ENCODE data around the gene ART1.

ART1 gene

DNA sequence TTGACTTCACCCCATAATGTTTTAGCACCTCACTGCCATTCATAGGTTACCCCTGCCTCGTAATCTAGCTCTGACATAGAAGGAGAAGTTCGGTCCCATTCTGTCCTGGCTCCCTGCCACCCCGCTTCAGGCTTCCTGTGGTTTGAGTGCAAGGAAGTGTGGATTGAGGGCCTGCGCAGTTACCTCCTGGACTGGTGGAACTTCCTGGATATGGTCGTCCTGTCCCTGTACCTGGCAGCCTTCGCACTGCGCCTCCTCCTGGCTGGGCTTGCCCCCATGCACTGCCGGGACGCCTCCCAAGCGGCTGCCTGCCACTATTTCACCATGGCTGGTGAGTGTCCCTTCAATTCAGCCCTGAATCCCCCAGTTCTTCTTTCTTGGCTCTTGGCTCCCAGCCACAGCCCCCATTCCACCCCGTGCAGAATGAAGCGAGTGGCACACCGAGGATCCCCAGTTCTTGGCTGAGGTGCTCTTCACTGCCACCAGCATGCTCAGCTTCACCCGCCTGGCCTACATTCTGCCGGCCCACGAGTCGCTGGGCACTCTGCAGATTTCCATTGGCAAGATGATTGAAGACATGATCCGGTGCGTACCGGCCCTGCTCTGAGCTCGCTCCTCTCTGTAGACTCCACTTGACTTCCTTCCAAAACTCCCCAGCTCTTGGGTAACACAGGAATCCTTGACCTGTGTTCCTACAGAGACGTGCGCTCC, 18.5 kb upstream of the ART1 start:
- no peak overlapping the region for H3K27ac Mint-ChIP-seq
- H3K4me3 Mint-ChIP-seq = no peak overlapping the region
- TF ChIP-seq CTCF (IDR thresholded peaks at IDR 0.05; ENCODE audit: unreplicated experiment in 3 of 3) = no peak
- H3K27me3 Mint-ChIP-seq (ENCODE audit: low read depth) = peaks cover 4% of the 10 kb centered on the region
- no peaks in the 10 kb centered on the region for H3K36me3 Mint-ChIP-seq (ENCODE audit: low read depth)
- H3K4me1 Mint-ChIP-seq = no peaks in the 10 kb centered on the region
- no peaks in the 10 kb centered on the region for H3K9me3 Mint-ChIP-seq

DNA sequence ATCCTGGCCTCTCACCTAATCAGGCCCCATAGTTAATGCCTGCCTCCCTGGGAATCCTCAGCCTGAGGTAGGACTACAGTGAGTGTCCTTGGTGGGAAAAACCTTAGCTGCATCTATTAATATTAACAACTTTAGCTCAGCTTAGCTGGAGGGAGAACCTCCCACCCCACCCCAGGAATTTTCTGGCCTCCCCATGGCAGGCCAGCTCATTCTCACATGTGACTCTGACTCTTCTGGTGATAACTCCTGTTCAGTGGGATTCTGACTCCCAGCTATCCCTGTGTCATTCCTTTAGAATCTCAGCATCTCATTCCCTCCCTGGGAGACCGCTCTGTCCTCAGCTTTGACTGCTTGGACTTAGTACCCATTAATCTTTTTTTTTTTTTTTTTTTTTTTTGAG, 17.6 kb upstream of the ART1 start:
- Mint-ChIP-seq H3K27ac (peak overlapping the region in 1 of 3 experiments; percentile 48), H3K36me3 (ENCODE audit: low read depth) (no peaks in the 10 kb centered on the region), H3K4me1 (no peaks in the 10 kb centered on the region), H3K27me3 (ENCODE audit: low read depth) (peaks cover 4% of the 10 kb centered on the region), H3K9me3 (no peaks in the 10 kb centered on the region), H3K4me3 (no peak overlapping the region)
- no peak for TF ChIP-seq CTCF (IDR thresholded peaks at IDR 0.05; ENCODE audit: unreplicated experiment in 3 of 3)

DNA sequence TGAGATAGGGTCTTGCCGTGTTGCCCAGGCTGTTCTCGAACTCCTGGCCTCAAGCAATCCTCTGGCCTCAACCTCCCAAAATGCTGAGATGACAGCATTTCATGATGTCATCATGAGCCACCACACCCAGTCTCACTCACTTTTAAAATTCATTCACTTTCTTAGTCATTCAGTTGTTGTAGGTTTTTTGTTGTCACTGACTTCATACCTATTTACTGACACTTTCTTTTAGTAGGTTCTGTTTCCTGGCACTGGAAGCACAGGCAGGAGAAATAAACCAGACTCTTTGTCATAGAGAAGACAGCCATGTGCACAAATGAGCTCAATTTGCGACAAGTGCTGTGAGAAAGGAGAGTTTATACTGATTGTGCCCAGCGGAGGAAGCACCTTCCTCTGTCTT, 13.6 kb upstream of the ART1 start:
- TF ChIP-seq CTCF (IDR thresholded peaks at IDR 0.05; ENCODE audit: unreplicated experiment in 3 of 3) = no peak
- no peaks in the 10 kb centered on the region for H3K27me3 Mint-ChIP-seq (ENCODE audit: low read depth)
- H3K9me3 Mint-ChIP-seq = no peaks in the 10 kb centered on the region
- no peaks in the 10 kb centered on the region for H3K4me1 Mint-ChIP-seq
- no peaks in the 10 kb centered on the region for H3K36me3 Mint-ChIP-seq (ENCODE audit: low read depth)
- no peak overlapping the region for H3K27ac Mint-ChIP-seq
- H3K4me3 Mint-ChIP-seq = no peak overlapping the region

GRCh38 chr11:3632070-3632660, 12.8 kb upstream of the ART1 start:
- no peak overlapping the region for H3K4me3 Mint-ChIP-seq
- no peaks in the 10 kb centered on the region for H3K4me1 Mint-ChIP-seq
- H3K36me3 Mint-ChIP-seq (ENCODE audit: low read depth) = no peaks in the 10 kb centered on the region
- H3K9me3 Mint-ChIP-seq = no peaks in the 10 kb centered on the region
- no peak overlapping the region for H3K27ac Mint-ChIP-seq
- H3K27me3 Mint-ChIP-seq (ENCODE audit: low read depth) = no peaks in the 10 kb centered on the region
- no peak for TF ChIP-seq CTCF (IDR thresholded peaks at IDR 0.05; ENCODE audit: unreplicated experiment in 3 of 3)

DNA sequence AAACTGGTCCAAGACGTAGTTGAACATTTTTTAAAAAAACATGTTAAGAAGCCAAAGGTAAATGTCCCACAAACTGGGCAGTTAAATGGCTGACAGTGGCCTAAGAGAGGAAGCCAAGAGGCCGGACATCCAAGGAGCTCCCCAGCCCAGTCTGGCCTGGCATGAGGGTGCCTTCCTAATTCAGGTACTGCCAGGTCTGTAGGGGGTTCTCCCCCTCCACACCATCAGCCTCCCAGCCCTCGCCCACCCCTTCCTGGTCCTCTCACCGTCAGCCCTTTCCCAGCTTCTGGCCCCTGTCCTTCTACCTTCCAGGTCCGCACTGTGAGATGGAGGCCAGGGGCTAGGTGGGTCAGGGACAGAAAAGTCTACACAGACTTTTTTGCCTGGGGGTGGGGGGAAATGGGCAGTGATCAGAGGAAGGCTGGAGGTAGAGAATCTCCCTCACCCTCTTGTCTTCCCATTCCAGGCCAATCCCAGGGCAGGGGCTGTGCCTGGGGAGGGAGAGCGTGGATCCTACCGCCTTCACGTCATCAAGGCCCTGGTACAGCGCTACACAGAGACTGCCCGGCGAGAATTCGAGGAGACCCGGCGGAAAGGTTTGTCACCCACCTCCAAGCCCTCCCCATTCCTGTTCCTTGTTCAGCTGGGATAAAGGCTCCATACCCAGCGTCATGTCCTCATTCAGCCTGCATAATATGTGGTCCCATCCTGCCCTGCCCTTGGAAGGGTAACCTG, 9.1 kb upstream of the ART1 start:
- TF ChIP-seq CTCF (IDR thresholded peaks at IDR 0.05; ENCODE audit: unreplicated experiment in 3 of 3) = no peak
- Mint-ChIP-seq H3K4me3 (no peak overlapping the region), H3K4me1 (no peaks in the 10 kb centered on the region), H3K27ac (no peak overlapping the region), H3K9me3 (no peaks in the 10 kb centered on the region), H3K36me3 (ENCODE audit: low read depth) (no peaks in the 10 kb centered on the region), H3K27me3 (ENCODE audit: low read depth) (no peaks in the 10 kb centered on the region)
